GM21360 (cell line): Measurements from ENCODE around the gene POLE3.
"Not testable (repeated sequence)": the region's sequence is repeated elsewhere in the genome, so short reads cannot be mapped to it uniquely, and the experiment has no call there.

Experiments
- ATAC-seq: cut with Tn5 transposase; IDR thresholded peaks from one replicate; pipeline ENCODE4 v1.9.1; 2021; ENCODE audit warnings: mild to moderate bottlenecking, moderate library complexity; ENCODE audit not compliant: unreplicated experiment

The POLE3 gene

GRCh38 chr9:113406353-113406752 lies 4.1 kb downstream of the POLE3 start:
- not testable (repeated sequence) for ATAC-seq

GRCh38 chr9:113403646-113404045 lies 6.8 kb downstream of the POLE3 start:
- no peak for ATAC-seq

- peak; percentile 99 for ATAC-seq
These were observed 9.3 kb downstream of the POLE3 start, which contains the start of gene ALAD for GRCh38 chr9:113401027-113401792. Gene ALAD, minus strand, starts transcription at chr9:113401284. Its CDS starts 7,725 bp downstream, at chr9:113393559.

GRCh38 chr9:113399646-113400200 lies 10.8 kb downstream of the POLE3 start:
- ATAC-seq = no peak

- no peak for ATAC-seq
These were observed 11.7 kb downstream of the POLE3 start for GRCh38 chr9:113398796-113399195.

GRCh38 chr9:113397203-113397631 lies 13.3 kb downstream of the POLE3 start:
- ATAC-seq = no peak

GRCh38 chr9:113395000-113395861 lies 15.2 kb downstream of the POLE3 start:
- ATAC-seq = no peak

- no peak for ATAC-seq
These were observed 17.2 kb downstream of the POLE3 start for GRCh38 chr9:113393281-113393680.

GRCh38 chr9:113391917-113392316 lies 18.6 kb downstream of the POLE3 start:
- ATAC-seq = no peak

GRCh38 chr9:113390192-113390960 lies 20.1 kb downstream of the POLE3 start:
- no peak for ATAC-seq

GRCh38 chr9:113389451-113389850 lies 21.0 kb downstream of the POLE3 start:
- ATAC-seq = no peak

GRCh38 chr9:113388833-113389232 lies 21.6 kb downstream of the POLE3 start:
- ATAC-seq = no peak

GRCh38 chr9:113387560-113388230 lies 22.8 kb downstream of the POLE3 start:
- no peak for ATAC-seq

GRCh38 chr9:113386571-113387393 lies 23.7 kb downstream of the POLE3 start:
- ATAC-seq = no peak

- no peak for ATAC-seq
These were observed 28.5 kb downstream of the POLE3 start for GRCh38 chr9:113381909-113382411.

- ATAC-seq = not testable (repeated sequence)
These were observed 29.0 kb downstream of the POLE3 start for GRCh38 chr9:113381441-113381840.

- ATAC-seq = no peak
These were observed 29.6 kb downstream of the POLE3 start for GRCh38 chr9:113380869-113381378.

GRCh38 chr9:113379829-113380210 lies 30.7 kb downstream of the POLE3 start:
- ATAC-seq = not testable (repeated sequence)
